Upper lobe of right lung (tissue), 1 donor: Measurements from ENCODE around the gene H3-3A. TPM values are rescaled to one million over a fixed set of nuclear protein-coding genes. Genes with fewer than 3 reads are reported as not detected.

Experiments used
- ATAC-seq: fragments of 200-7000 bp; cut with Tn5 transposase; one replicate; pipeline ENCODE4 v1.9.1; 2020; ENCODE audit warnings: mild to moderate bottlenecking, moderate library complexity
- DNase-seq: peaks from one replicate; pipeline ENCODE4 v3.0.0-alpha.2; 2020
- H3K27ac ChIP-seq: fragments of 200-600 bp; one replicate; pipeline ENCODE4 v1.8.0; 2022
- H3K27me3 ChIP-seq: fragments of 200-600 bp; one replicate; pipeline ENCODE4 v1.8.0; 2022; ENCODE audit warnings: mild to moderate bottlenecking
- H3K36me3 ChIP-seq: fragments of 200-600 bp; one replicate; pipeline ENCODE4 v1.8.0; 2022
- H3K4me1 ChIP-seq: fragments of 200-600 bp; one replicate; pipeline ENCODE4 v1.8.0; 2022
- H3K4me3 ChIP-seq: fragments of 200-600 bp; one replicate; pipeline ENCODE4 v1.8.0; 2022; ENCODE audit warnings: mild to moderate bottlenecking
- H3K9me3 ChIP-seq: fragments of 200-600 bp; one replicate; pipeline ENCODE4 v1.8.0; 2022
- intact Hi-C: fragments of 100-400 bp; cut with DNase I; formaldehyde crosslinking; loops from one replicate; pipeline ENCODE4 v1.11.0; 2022
- total RNA-seq: library from RNA; stranded (reverse); fragmentation: NEBNext Ultra II Directional; extraction: Animal tissue kit (Norgen Biotek cat#: 25700); gene quantifications from one replicate; pipeline ENCODE4 v1.2.1, GENCODE V29; 2021
- TF ChIP-seq, protein P1 (sequence below): fragments of 200-600 bp; IDR thresholded peaks from one replicate; pipeline ENCODE4 v1.8.0; 2022; ENCODE audit warnings: antibody characterized with exemption
- donor health status: DM: no; HTN: yes; CAD: no; lungs with severe emphysema.

H3-3A gene
- total RNA-seq, 1 donor from 2014 or later, result 435 TPM

DNA sequence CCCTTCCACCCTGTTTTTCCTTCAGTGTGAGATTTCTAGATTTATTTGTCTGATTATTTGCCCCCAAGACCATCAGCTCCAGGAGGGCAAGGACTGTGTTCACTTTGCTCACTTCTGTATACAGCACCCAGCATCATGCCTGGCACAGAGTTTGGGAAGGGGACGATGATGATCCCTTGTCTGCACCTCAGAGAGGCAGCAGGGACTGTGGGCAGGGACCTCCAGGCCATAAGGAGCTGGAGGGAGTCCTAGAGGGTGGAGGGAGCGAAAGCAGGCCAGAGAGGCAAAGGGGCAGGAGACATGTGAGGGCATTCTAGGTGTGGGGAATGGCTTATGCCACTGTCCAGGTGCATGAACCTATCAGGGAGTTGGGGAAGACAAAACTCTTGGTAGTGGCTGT, 32.8 kb downstream of the H3-3A start:
- peak; percentile 29 for DNase-seq
- no peaks in the 10 kb centered on the region for H3K9me3 ChIP-seq
- ATAC-seq, result no peak
- H3K4me1 ChIP-seq, result peaks cover 3% of the 10 kb centered on the region
- no peaks in the 10 kb centered on the region for H3K36me3 ChIP-seq
- intact Hi-C loops, result no loop called here
- no peaks in the 10 kb centered on the region for H3K27me3 ChIP-seq
- no peak overlapping the region for H3K27ac ChIP-seq
- TF ChIP-seq, protein P1, sequence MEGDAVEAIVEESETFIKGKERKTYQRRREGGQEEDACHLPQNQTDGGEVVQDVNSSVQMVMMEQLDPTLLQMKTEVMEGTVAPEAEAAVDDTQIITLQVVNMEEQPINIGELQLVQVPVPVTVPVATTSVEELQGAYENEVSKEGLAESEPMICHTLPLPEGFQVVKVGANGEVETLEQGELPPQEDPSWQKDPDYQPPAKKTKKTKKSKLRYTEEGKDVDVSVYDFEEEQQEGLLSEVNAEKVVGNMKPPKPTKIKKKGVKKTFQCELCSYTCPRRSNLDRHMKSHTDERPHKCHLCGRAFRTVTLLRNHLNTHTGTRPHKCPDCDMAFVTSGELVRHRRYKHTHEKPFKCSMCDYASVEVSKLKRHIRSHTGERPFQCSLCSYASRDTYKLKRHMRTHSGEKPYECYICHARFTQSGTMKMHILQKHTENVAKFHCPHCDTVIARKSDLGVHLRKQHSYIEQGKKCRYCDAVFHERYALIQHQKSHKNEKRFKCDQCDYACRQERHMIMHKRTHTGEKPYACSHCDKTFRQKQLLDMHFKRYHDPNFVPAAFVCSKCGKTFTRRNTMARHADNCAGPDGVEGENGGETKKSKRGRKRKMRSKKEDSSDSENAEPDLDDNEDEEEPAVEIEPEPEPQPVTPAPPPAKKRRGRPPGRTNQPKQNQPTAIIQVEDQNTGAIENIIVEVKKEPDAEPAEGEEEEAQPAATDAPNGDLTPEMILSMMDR, result no peak
- no peak overlapping the region for H3K4me3 ChIP-seq

DNA sequence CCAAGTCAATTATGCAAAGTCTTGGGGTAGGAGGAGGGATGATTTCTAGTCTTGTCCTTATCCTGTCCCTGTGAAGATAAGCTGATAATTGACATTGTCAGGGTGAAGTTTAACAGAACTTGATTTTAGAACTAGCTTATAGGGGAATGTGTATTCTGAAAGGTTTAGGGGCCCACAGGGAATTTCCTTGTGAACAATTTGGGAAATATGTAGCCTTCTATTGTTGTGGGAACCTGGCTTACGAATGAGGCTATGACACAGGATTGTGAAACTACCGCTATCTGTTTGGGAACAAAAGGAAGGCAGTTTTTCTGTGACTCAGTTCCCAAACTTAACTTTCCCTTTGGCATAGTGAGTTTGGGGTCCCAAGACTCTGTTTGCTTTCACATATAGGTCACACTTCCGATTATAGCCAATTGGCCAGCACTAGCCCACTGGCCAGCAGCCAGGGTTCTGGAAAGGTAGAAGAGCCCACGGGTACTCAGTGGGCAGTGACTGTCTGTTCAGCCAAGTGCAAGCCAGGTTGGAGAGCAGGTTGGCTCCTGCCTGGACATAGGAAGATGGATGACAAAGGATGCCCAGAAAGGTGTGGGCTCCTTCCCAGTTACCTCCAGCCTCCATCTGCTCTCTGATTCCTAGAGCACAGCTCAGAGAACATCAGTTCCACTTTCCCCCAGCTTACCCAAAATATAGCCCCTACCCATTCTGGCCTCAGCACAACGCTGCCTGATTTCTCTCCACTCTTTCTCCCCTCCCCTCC, 35.5 kb downstream of the H3-3A start:
- no peak for ATAC-seq
- H3K36me3 ChIP-seq, result no peaks in the 10 kb centered on the region
- TF ChIP-seq, protein P1, result no peak
- H3K27me3 ChIP-seq, result no peaks in the 10 kb centered on the region
- H3K4me1 ChIP-seq, result peaks cover 5% of the 10 kb centered on the region
- no peak for DNase-seq
- no peak overlapping the region for H3K27ac ChIP-seq
- H3K9me3 ChIP-seq, result no peaks in the 10 kb centered on the region
- H3K4me3 ChIP-seq, result no peak overlapping the region
- intact Hi-C loops, result no loop called here

DNA sequence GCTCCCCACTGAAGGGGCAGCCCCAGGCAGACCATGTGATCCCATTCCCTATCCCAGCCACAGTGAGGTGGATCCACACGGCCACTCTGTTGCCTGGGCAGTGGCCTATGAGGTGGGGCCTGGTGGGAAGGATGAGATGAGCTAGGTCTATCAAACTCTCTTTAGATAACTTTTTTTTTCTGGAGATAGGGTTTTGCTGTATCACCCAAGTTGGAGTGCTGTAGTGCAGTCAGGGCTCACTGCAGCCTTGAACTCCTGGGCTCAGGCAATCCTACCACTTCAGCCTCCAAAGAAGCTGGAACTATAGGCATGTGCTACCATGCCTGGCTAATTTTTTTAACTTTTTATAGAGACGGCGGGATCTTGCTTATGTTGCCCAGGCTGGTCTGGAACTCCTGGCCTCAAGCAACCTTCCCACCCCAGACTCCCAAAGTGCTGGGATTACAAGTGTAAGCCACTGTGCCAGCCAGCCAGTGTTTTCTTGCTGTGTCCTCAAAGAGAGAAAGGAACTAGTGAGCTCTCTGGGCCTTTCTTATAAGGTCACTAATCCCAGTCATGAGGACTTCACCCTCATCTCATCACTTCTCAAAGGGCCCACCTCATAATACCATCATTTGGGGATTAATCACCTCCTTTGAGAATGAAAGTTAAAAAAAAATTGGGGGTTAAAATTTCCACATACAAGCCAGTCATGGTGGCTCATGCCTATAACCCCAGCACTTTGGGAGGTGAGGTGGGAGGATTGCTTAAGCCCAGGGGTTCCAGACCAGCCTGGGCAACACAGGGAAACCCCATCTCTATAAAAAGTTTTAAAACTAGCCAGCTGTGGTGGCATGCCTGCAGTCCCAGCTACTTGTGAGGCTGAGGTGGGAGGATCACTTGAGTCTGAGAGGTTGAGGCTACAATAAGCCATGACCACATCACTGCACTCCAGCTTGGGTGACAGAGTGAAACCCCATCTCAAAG, 36.6 kb downstream of the H3-3A start:
- H3K4me1 ChIP-seq, result peaks cover 5% of the 10 kb centered on the region
- intact Hi-C loops, result no loop called here
- H3K27me3 ChIP-seq, result no peaks in the 10 kb centered on the region
- no peak for ATAC-seq
- H3K27ac ChIP-seq, result no peak overlapping the region
- TF ChIP-seq, protein P1, result no peak
- no peaks in the 10 kb centered on the region for H3K36me3 ChIP-seq
- H3K4me3 ChIP-seq, result no peak overlapping the region
- DNase-seq, result no peak
- H3K9me3 ChIP-seq, result no peaks in the 10 kb centered on the region

DNA sequence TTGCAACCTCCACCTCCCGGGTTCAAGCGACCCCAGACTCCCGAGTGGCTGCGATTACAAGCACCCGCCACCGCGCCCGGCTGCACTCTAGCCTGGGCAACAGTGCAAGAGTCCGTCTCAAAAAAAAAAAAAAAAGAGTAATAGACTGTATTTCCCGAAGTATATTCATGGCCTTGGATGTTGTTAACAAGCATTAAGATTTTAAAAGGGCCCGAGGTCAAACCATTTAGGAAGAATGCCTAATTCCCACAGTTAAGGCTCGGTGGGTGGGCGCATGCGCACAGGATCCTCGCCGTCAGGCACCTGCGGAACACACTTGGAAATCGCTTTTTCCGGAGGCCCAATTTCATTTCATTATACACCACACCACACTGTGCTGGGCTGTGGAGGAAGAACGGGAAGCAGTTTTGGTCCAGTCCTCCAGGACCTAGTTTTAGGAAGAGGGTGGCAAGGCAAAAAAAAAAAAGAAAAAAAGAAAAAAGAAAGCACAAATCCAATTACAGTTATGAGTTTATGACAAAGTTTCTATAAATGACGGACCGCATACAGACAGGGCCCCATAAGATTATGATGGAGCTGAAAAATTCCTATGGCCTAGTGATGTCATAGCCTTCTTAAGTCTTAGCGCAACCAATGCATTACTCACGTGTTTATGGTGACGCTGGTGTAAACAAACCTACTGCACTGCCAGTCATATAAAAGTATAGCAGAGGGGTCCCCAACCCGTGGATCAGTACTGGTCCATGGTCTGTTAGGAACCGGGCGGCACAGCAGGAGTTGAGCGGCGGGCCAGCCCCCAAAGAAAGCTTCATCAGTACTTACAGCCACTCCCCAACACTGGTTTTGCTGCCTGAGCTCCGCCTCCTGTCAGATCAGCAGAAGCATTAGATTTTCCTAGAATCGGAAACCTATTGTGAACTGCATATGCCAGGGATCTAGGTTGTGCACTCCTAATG, 38.2 kb downstream of the H3-3A start:
- no peaks in the 10 kb centered on the region for H3K36me3 ChIP-seq
- DNase-seq (peak; percentile 75), ATAC-seq (peak; percentile 67)
- H3K4me3 ChIP-seq, result peak overlapping the region; percentile 53
- intact Hi-C loops, result no loop called here
- no peaks in the 10 kb centered on the region for H3K27me3 ChIP-seq
- TF ChIP-seq, protein P1, result no peak
- no peaks in the 10 kb centered on the region for H3K9me3 ChIP-seq
- peaks cover 5% of the 10 kb centered on the region for H3K4me1 ChIP-seq
- H3K27ac ChIP-seq, result no peak overlapping the region

DNA sequence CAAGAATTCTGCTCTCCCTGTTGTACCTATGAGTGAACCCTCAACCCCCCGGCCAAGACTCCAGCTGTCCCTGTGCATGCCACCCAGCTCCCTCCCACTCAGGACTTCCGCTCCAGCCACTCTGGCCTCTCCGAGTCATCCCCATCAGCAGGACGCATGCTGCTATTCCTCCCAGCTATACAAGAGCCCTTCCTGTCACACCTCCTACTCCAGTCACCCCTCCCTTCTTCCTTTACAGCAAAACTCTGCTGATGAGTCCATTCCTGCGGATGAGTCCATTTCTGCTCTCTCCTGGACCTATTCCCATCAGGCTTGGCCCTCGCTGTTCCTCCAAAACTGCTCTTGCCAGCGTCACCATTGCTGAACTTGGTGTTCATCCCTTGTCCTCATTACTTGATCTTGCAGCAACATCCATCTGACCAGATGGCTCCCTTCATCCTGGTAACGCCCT, 42.2 kb downstream of the H3-3A start:
- TF ChIP-seq, protein P1, result no peak
- intact Hi-C loops, result no loop called here
- DNase-seq, result no peak
- Histone ChIP-seq H3K27ac (no peak overlapping the region), H3K27me3 (no peaks in the 10 kb centered on the region), H3K36me3 (no peaks in the 10 kb centered on the region), H3K4me1 (peaks cover 15% of the 10 kb centered on the region), H3K4me3 (no peak overlapping the region), H3K9me3 (no peaks in the 10 kb centered on the region)
- no peak for ATAC-seq
